ENCODE measurements around the gene UBE2QL1. TPM values are rescaled to one million over a fixed set of nuclear protein-coding genes. Genes with fewer than 3 reads are reported as not detected.

The UBE2QL1 gene
- polyA plus RNA-seq, 1 experiment, result not detected

GRCh38 chr5:6516823-6517222, 68.2 kb downstream of the UBE2QL1 start:
- Histone ChIP-seq H3K27me3 (ENCODE audit: control insufficient read depth, insufficient read depth, low read length) (no peaks in the 10 kb centered on the region), H3K9me3 (ENCODE audit: control insufficient read depth, insufficient read depth, low read length) (no peaks in the 10 kb centered on the region), H3K27ac (ENCODE audit: low read depth, low read length) (no peak overlapping the region), H3K4me3 (ENCODE audit: low read depth, low read length) (no peak overlapping the region)
- DNase-seq (ENCODE audit: low read depth, low spot score), result no peak
- TF ChIP-seq CTCF (IDR thresholded peaks at IDR 0.05; ENCODE audit: low read depth, low read length), result no peak
- CTCF ChIA-PET, result no interaction called here
- POLR2A ChIA-PET, result no interaction called here

GRCh38 chr5:6517510-6517909, 68.9 kb downstream of the UBE2QL1 start:
- no peak overlapping the region for H3K27ac ChIP-seq (ENCODE audit: low read depth, low read length)
- DNase-seq (ENCODE audit: low read depth, low spot score), result no peak
- POLR2A ChIA-PET, result no interaction called here
- CTCF ChIA-PET, result no interaction called here
- no peak overlapping the region for H3K4me3 ChIP-seq (ENCODE audit: low read depth, low read length)
- no peaks in the 10 kb centered on the region for H3K9me3 ChIP-seq (ENCODE audit: control insufficient read depth, insufficient read depth, low read length)
- no peaks in the 10 kb centered on the region for H3K27me3 ChIP-seq (ENCODE audit: control insufficient read depth, insufficient read depth, low read length)
- no peak for TF ChIP-seq CTCF (IDR thresholded peaks at IDR 0.05; ENCODE audit: low read depth, low read length)

GRCh38 chr5:6518298-6519057, 69.8 kb downstream of the UBE2QL1 start:
- no peaks in the 10 kb centered on the region for H3K9me3 ChIP-seq (ENCODE audit: control insufficient read depth, insufficient read depth, low read length)
- H3K27me3 ChIP-seq (ENCODE audit: control insufficient read depth, insufficient read depth, low read length), result no peaks in the 10 kb centered on the region
- ChIA-PET POLR2A (no interaction called here), CTCF (no interaction called here)
- no peak overlapping the region for H3K4me3 ChIP-seq (ENCODE audit: low read depth, low read length)
- no peak for TF ChIP-seq CTCF (IDR thresholded peaks at IDR 0.05; ENCODE audit: low read depth, low read length)
- H3K27ac ChIP-seq (ENCODE audit: low read depth, low read length), result no peak overlapping the region
- DNase-seq (ENCODE audit: low read depth, low spot score), result no peak

GRCh38 chr5:6520201-6520600, 71.5 kb downstream of the UBE2QL1 start:
- no peaks in the 10 kb centered on the region for H3K27me3 ChIP-seq (ENCODE audit: control insufficient read depth, insufficient read depth, low read length)
- no peak for TF ChIP-seq CTCF (IDR thresholded peaks at IDR 0.05; ENCODE audit: low read depth, low read length)
- H3K9me3 ChIP-seq (ENCODE audit: control insufficient read depth, insufficient read depth, low read length), result no peaks in the 10 kb centered on the region; the same call in 1 of the 2 replicates
- ChIA-PET CTCF (no interaction called here), POLR2A (no interaction called here)
- H3K4me3 ChIP-seq (ENCODE audit: low read depth, low read length), result no peak overlapping the region
- DNase-seq (ENCODE audit: low read depth, low spot score), result no peak
- H3K27ac ChIP-seq (ENCODE audit: low read depth, low read length), result no peak overlapping the region

- no peaks in the 10 kb centered on the region for H3K27me3 ChIP-seq (ENCODE audit: control insufficient read depth, insufficient read depth, low read length)
- no peak for DNase-seq (ENCODE audit: low read depth, low spot score)
- no peak overlapping the region for H3K4me3 ChIP-seq (ENCODE audit: low read depth, low read length)
- CTCF ChIA-PET, result no interaction called here
- TF ChIP-seq CTCF (IDR thresholded peaks at IDR 0.05; ENCODE audit: low read depth, low read length), result no peak
- H3K27ac ChIP-seq (ENCODE audit: low read depth, low read length), result no peak overlapping the region
- no peaks in the 10 kb centered on the region; the same call in 1 of the 2 replicates for H3K9me3 ChIP-seq (ENCODE audit: control insufficient read depth, insufficient read depth, low read length)
- POLR2A ChIA-PET, result no interaction called here
Measured at GRCh38 chr5:6522331-6522730, 73.7 kb downstream of the UBE2QL1 start.
